Keratinocyte (primary cell): Measurements from ENCODE around the gene COLGALT1. TPM values are rescaled to one million over a fixed set of nuclear protein-coding genes. Genes with fewer than 3 reads are reported as not detected.

Experiments used
- DNase-seq: peaks from one replicate; pipeline ENCODE4 v3.0.0-alpha.2; 2011; ENCODE audit warnings: low read depth, missing footprints, low spot score
- FAIRE-seq: peaks from 2 replicates; lab custom pipeline; 2011; peaks lifted over from hg19 to GRCh38; lab: Jason Lieb, UNC
- H2AFZ ChIP-seq: 2 replicates; pipeline ENCODE4 v1.6.0; 2012; ENCODE audit warnings: low read length, control low read depth, inconsistent platforms; ENCODE audit not compliant: control insufficient read depth
- H3K27ac ChIP-seq: 2 replicates; pipeline ENCODE4 v1.5.1; 2011; ENCODE audit warnings: low read length; ENCODE audit not compliant: control insufficient read depth, insufficient read depth
- H3K27me3 ChIP-seq: 3 replicates; pipeline ENCODE4 v1.6.0; 2011; ENCODE audit warnings: low read length; ENCODE audit not compliant: control insufficient read depth, insufficient read depth; ENCODE audit errors: extremely low read depth
- H3K36me3 ChIP-seq, 2 experiments: 2 replicates in 1 of 2; 3 replicates in 1 of 2; pipeline ENCODE4 v1.5.1; 2011; ENCODE audit warnings: low read length in 2 of 2, mild to moderate bottlenecking in 1 of 2; ENCODE audit not compliant: control insufficient read depth in 2 of 2, insufficient read depth in 2 of 2; ENCODE audit errors: extremely low read depth in 1 of 2
- H3K4me1 ChIP-seq: 3 replicates; pipeline ENCODE4 v1.5.1; 2011; ENCODE audit warnings: low read length; ENCODE audit not compliant: control insufficient read depth, insufficient read depth; ENCODE audit errors: extremely low read depth
- H3K4me2 ChIP-seq: 3 replicates; pipeline ENCODE4 v1.6.0; 2011; ENCODE audit warnings: low read depth, low read length; ENCODE audit not compliant: control insufficient read depth, insufficient read depth; ENCODE audit errors: extremely low read depth
- H3K4me3 ChIP-seq, 3 experiments: fragments of 200-600 bp in 1 of 3; sonication (generic) in 1 of 3; 2 replicates in 2 of 3; 3 replicates in 1 of 3; pipeline ENCODE4 v1.5.1; 2011 to 2016; ENCODE audit warnings: low read length in 3 of 3, mild to moderate bottlenecking in 3 of 3, control low read depth in 2 of 3, inconsistent platforms in 1 of 3, low read depth in 1 of 3, mixed read lengths in 1 of 3, mixed run types in 1 of 3, moderate library complexity in 1 of 3; ENCODE audit not compliant: control insufficient read depth in 2 of 3, insufficient read depth in 2 of 3; ENCODE audit errors: extremely low read depth in 1 of 3
- H3K79me2 ChIP-seq: 2 replicates; pipeline ENCODE4 v1.6.0; 2012; ENCODE audit warnings: low read length; ENCODE audit not compliant: control insufficient read depth, insufficient read depth
- H3K9ac ChIP-seq: 3 replicates; pipeline ENCODE4 v1.6.0; 2011; ENCODE audit warnings: low read length; ENCODE audit not compliant: control insufficient read depth, insufficient read depth; ENCODE audit errors: extremely low read depth
- H3K9me1 ChIP-seq: 3 replicates; pipeline ENCODE4 v1.6.0; 2011; ENCODE audit warnings: low read length; ENCODE audit not compliant: control insufficient read depth, insufficient read depth; ENCODE audit errors: extremely low read depth
- H3K9me3 ChIP-seq: 2 replicates; pipeline ENCODE4 v1.5.1; 2012; ENCODE audit warnings: low read depth, low read length; ENCODE audit not compliant: control insufficient read depth
- H4K20me1 ChIP-seq: 3 replicates; pipeline ENCODE4 v1.6.0; 2011; ENCODE audit warnings: low read length; ENCODE audit not compliant: control insufficient read depth, insufficient read depth; ENCODE audit errors: extremely low read depth
- CTCF ChIP-seq, 3 experiments: IDR thresholded peaks in 1 of 3; conservative IDR thresholded peaks in 1 of 3; optimal IDR thresholded peaks in 1 of 3; 2 replicates in 2 of 3; 3 replicates in 1 of 3; pipeline versions ENCODE3 to v1.5.1; 2011; ENCODE audit warnings: low read length in 3 of 3, mild to moderate bottlenecking in 3 of 3, moderate library complexity in 2 of 3, control low read depth in 1 of 3, inconsistent platforms in 1 of 3; ENCODE audit not compliant: insufficient read depth in 2 of 3; ENCODE audit errors: extremely low read depth in 1 of 3
- EZH2 ChIP-seq: IDR thresholded peaks from one replicate; pipeline ENCODE4 v1.6.1; 2012; ENCODE audit warnings: inconsistent platforms, mild to moderate bottlenecking, low read length, moderate library complexity
- dilution Hi-C: fragments of 300-500 bp; cut with MboI; formaldehyde crosslinking; loops from one replicate; pipeline ENCODE4 v1.7.0; 2020; ENCODE audit warnings: low sequenced_read_pairs; ENCODE audit not compliant: extremely low pct_ligation_motif_present
- polyA plus RNA-seq, 5 experiments: library from polyadenylated mRNA; depleted of rRNA in 3 of 5; stranded (reverse) in 3 of 5; stranded (forward) in 1 of 5; unstranded in 1 of 5; fragments of >200 nt; gene quantifications; 1 replicate in 1 of 5; 2 replicates in 3 of 5; 3 replicates in 1 of 5; pipeline versions ENCODE4 v1.2.1 to v1.2.3, GENCODE V29; 2011 to 2012; ENCODE audit warnings: missing spikeins in 2 of 5, low read depth in 1 of 5, low replicate concordance in 1 of 5

The COLGALT1 gene
- polyA plus RNA-seq, 1 donor (not counting 4 experiments of a cell fraction or from before 2014, with no cell fraction given), result 89.4 TPM

GRCh38 chr19:17543986-17544385, 11.5 kb upstream of the COLGALT1 start:
- Histone ChIP-seq H3K9me1 (no peaks in the 10 kb centered on the region), H3K9me3 (no peaks in the 10 kb centered on the region), H2AFZ (no peak overlapping the region), H3K27me3 (peaks cover 2% of the 10 kb centered on the region), H3K9ac (no peak overlapping the region), H3K4me1 (peaks cover 5% of the 10 kb centered on the region), H4K20me1 (no peaks in the 10 kb centered on the region), H3K79me2 (no peaks in the 10 kb centered on the region), H3K4me2 (no peak overlapping the region), H3K36me3 (no peaks in the 10 kb centered on the region), H3K4me3 (no peak overlapping the region), H3K27ac (no peak overlapping the region)
- TF ChIP-seq EZH2, result no peak
- no peak for TF ChIP-seq CTCF (optimal IDR thresholded peaks at IDR 0.05 in 1 of 3, IDR thresholded peaks at IDR 0.05 in 1 of 3, conservative IDR thresholded peaks at IDR 0.05 in 1 of 3; ENCODE audit: extremely low read depth in 1 of 3, insufficient read depth in 2 of 3, low read length in 3 of 3)
- no peak for FAIRE-seq
- no peak for DNase-seq
- dilution Hi-C loops, result no loop called here

DNA sequence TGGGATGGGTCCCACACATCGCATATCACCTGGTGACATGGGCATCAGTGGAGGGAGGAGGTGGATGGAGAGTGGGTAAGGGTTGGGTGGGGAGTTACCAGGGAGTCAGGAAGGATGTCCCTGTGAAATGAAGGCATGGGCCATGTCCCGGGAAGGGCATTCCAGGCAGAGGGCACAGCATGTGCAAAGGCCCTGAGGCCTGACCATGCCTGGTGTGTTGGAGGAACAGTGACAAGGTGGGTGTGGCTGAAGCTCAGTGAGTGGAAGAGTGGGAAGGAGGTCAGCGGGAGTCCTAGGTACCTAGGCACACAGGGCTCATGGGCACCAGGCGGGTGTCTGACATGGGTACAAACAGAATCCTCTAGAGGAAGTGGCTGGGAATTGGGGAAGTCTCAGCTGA, 11.0 kb upstream of the COLGALT1 start:
- H2AFZ ChIP-seq, result no peak overlapping the region
- dilution Hi-C loops, result no loop called here
- FAIRE-seq (no peak), DNase-seq (no peak)
- no peak overlapping the region for H3K9ac ChIP-seq
- no peaks in the 10 kb centered on the region for H3K27me3 ChIP-seq
- H3K4me2 ChIP-seq, result no peak overlapping the region
- no peak overlapping the region for H3K4me3 ChIP-seq
- H3K27ac ChIP-seq, result no peak overlapping the region
- H3K4me1 ChIP-seq, result peaks cover under 1% of the 10 kb centered on the region
- H3K9me1 ChIP-seq, result no peaks in the 10 kb centered on the region
- H4K20me1 ChIP-seq, result no peaks in the 10 kb centered on the region
- H3K36me3 ChIP-seq, result no peaks in the 10 kb centered on the region
- H3K79me2 ChIP-seq, result no peaks in the 10 kb centered on the region
- no peaks in the 10 kb centered on the region for H3K9me3 ChIP-seq
- no peak for TF ChIP-seq CTCF (optimal IDR thresholded peaks at IDR 0.05 in 1 of 3, IDR thresholded peaks at IDR 0.05 in 1 of 3, conservative IDR thresholded peaks at IDR 0.05 in 1 of 3; ENCODE audit: extremely low read depth in 1 of 3, insufficient read depth in 2 of 3, low read length in 3 of 3)
- no peak for TF ChIP-seq EZH2
